Cardiac fibroblast (primary cell): ENCODE measurements around the gene ZNF81.
"Not testable (repeated sequence)": the region's sequence is repeated elsewhere in the genome, so short reads cannot be mapped to it uniquely, and the experiment has no call there.

Experiments
- DNase-seq, 2 donors: peaks; one replicate each; pipeline versions ENCODE4 v3.0.0 to v3.0.0-alpha.2; 2010; ENCODE audit warnings: low read depth in 2 of 2
- H3K4me3 ChIP-seq, 2 donors: replicated peaks in 1 of 2; 1 replicate in 1 of 2; 2 replicates in 1 of 2; pipeline ENCODE4 v1.5.1; 2011; ENCODE audit warnings: low read depth in 2 of 2, low read length in 2 of 2, mild to moderate bottlenecking in 2 of 2, moderate library complexity in 1 of 2
- CTCF ChIP-seq: IDR thresholded peaks from one replicate; pipeline ENCODE4 v1.5.1; 2011; ENCODE audit warnings: low read depth, mild to moderate bottlenecking, low read length, inconsistent platforms

The ZNF81 gene

GRCh38 chrX:47898024-47898423 is 61.3 kb downstream of the ZNF81 start:
- H3K4me3 ChIP-seq = no peak overlapping the region
- no peak for DNase-seq
- no peak for TF ChIP-seq CTCF

GRCh38 chrX:47900833-47901232 is 64.1 kb downstream of the ZNF81 start:
- no peak overlapping the region for H3K4me3 ChIP-seq
- TF ChIP-seq CTCF = no peak
- no peak for DNase-seq

- DNase-seq = no peak
- no peak for TF ChIP-seq CTCF
- H3K4me3 ChIP-seq = no peak overlapping the region
Measured at GRCh38 chrX:47902161-47902560, 65.5 kb downstream of the ZNF81 start.

GRCh38 chrX:47915886-47916493 is 79.3 kb downstream of the ZNF81 start:
- no peak for TF ChIP-seq CTCF
- no peak overlapping the region for H3K4me3 ChIP-seq
- no peak for DNase-seq

- TF ChIP-seq CTCF = no peak
- no peak overlapping the region for H3K4me3 ChIP-seq
- DNase-seq = no peak
Measured at GRCh38 chrX:47918274-47918673, 81.6 kb downstream of the ZNF81 start.

- DNase-seq = no peak
- TF ChIP-seq CTCF = no peak
- no peak overlapping the region for H3K4me3 ChIP-seq
Measured at GRCh38 chrX:47927212-47927611, 90.5 kb downstream of the ZNF81 start.

- not testable (repeated sequence) for H3K4me3 ChIP-seq, DNase-seq
Measured at GRCh38 chrX:47931970-47932369, 95.3 kb downstream of the ZNF81 start.
